ENCODE measurements around the gene SEMA3A.

SEMA3A gene

GRCh38 chr7:83934118-83934734 is 260.4 kb downstream of the SEMA3A start:
- DNase-seq (ENCODE audit: low read depth, low spot score): no peak

GRCh38 chr7:83931968-83932367 is 262.6 kb downstream of the SEMA3A start:
- no peak for DNase-seq (ENCODE audit: low read depth, low spot score)

GRCh38 chr7:83930262-83930661 is 264.3 kb downstream of the SEMA3A start:
- DNase-seq (ENCODE audit: low read depth, low spot score): no peak

GRCh38 chr7:83925860-83926259 is 268.7 kb downstream of the SEMA3A start:
- no peak for DNase-seq (ENCODE audit: low read depth, low spot score)

- no peak for DNase-seq (ENCODE audit: low read depth, low spot score)
These were observed 272.5 kb downstream of the SEMA3A start for GRCh38 chr7:83921941-83922607.

- no peak for DNase-seq (ENCODE audit: low read depth, low spot score)
These were observed 273.2 kb downstream of the SEMA3A start for GRCh38 chr7:83921271-83921940.

- DNase-seq (ENCODE audit: low read depth, low spot score): no peak
These were observed 276.4 kb downstream of the SEMA3A start for GRCh38 chr7:83918142-83918541.

- no peak for DNase-seq (ENCODE audit: low read depth, low spot score)
These were observed 281.4 kb downstream of the SEMA3A start for GRCh38 chr7:83913174-83913573.

- DNase-seq (ENCODE audit: low read depth, low spot score): no peak
These were observed 286.1 kb downstream of the SEMA3A start for GRCh38 chr7:83908526-83908925.
